ENCODE data around the gene FAM135A. TPM values are rescaled to one million over a fixed set of nuclear protein-coding genes. Genes with fewer than 3 reads are reported as not detected.
A peak's percentile ranks its signal among the peaks of the same experiment; 100 is the strongest.

FAM135A gene
- 10 to 100 TPM; 10.3 to 33.9 (median 15.3) TPM for total RNA-seq
- polyA plus RNA-seq: 1 to 10 TPM; 6.8 to 8.6 (median 7.4) TPM
- long read RNA-seq, donor 1: 0 reads
- long read RNA-seq, donor 2, partial matches to known transcripts: 0 of 1 reads
- long read RNA-seq, donor 2, other reads (novel, unspliced or antisense): 0 of 1 reads
- long read RNA-seq, donor 3: 0 reads
- long read RNA-seq, donor 4: 0 reads
- long read RNA-seq, donor 5, full-length matches to known transcripts: 1 of 8 reads
- long read RNA-seq, donor 5, partial matches to known transcripts: 1 of 8 reads
- long read RNA-seq, donor 5, other reads (novel, unspliced or antisense): 6 of 8 reads
- long read RNA-seq, donor 6, partial matches to known transcripts: 0 of 2 reads
- long read RNA-seq, donor 6, other reads (novel, unspliced or antisense): 2 of 2 reads
- long read RNA-seq, donor 7, partial matches to known transcripts: 0 of 1 reads
- long read RNA-seq, donor 7, other reads (novel, unspliced or antisense): 0 of 1 reads
- long read RNA-seq, donor 8: 0 reads
- long read RNA-seq, donor 9, partial matches to known transcripts: 0 of 1 reads
- long read RNA-seq, donor 9, other reads (novel, unspliced or antisense): 0 of 1 reads
- long read RNA-seq, donor 10: 0 reads

GRCh38 chr6:70413114-70413991 lies at the start of gene FAM135A:
TSS of gene FAM135A (plus strand) at chr6:70413508. CDS start at chr6:70428343, 14,835 bp downstream.
- TF ChIP-seq POLR2A (IDR thresholded peaks at IDR 0.05): peak; percentile 49 to 74
- TF ChIP-seq CTCF (IDR thresholded peaks at IDR 0.05): no peak
- Histone ChIP-seq H3K9me3 (replicated peaks in 1 of 3) (no peaks in the 10 kb centered on the region), H3K27me3 (no peaks in the 10 kb centered on the region), H3K4me1 (replicated peaks in 1 of 2) (peaks cover 0 to 28% of the 10 kb centered on the region in 2 donors), H3K36me3 (replicated peaks in 1 of 2) (no peaks in the 10 kb centered on the region), H3K27ac (peak within 1 kb of the TSS in 4 of 5 donors; percentile 70 to 81 (median 76)), H3K4me3 (peak within 1 kb of the TSS; percentile 65 to 87 (median 70))
- peak; percentile 99 for DNase-seq
- 0 to 1% (median 0%) methylated on average over 27 to 89 of the region's 89 CpGs for WGBS, 4 donors
- intact Hi-C loops (cut with DNase I): no loop called here

- intact Hi-C loops (cut with DNase I): no loop called here
- H3K4me3 ChIP-seq: no peak overlapping the region
- WGBS, 4 donors: 79 to 83% (median 81%) methylated on average over 10 to 11 of the region's 11 CpGs
- TF ChIP-seq CTCF (IDR thresholded peaks at IDR 0.05) (no peak), POLR2A (IDR thresholded peaks at IDR 0.05) (no peak)
- H3K27me3 ChIP-seq: no peaks in the 10 kb centered on the region
- H3K9me3 ChIP-seq (replicated peaks in 1 of 3): no peaks in the 10 kb centered on the region
- H3K36me3 ChIP-seq (replicated peaks in 1 of 2): no peaks in the 10 kb centered on the region
- H3K4me1 ChIP-seq (replicated peaks in 1 of 2): no peaks in the 10 kb centered on the region
- DNase-seq: no peak
- no peak overlapping the region for H3K27ac ChIP-seq
Observed at GRCh38 chr6:70363741-70364493, 49.4 kb upstream of the FAM135A start.

- Histone ChIP-seq H3K36me3 (replicated peaks in 1 of 2) (no peaks in the 10 kb centered on the region), H3K4me3 (no peak overlapping the region), H3K27ac (no peak overlapping the region), H3K4me1 (replicated peaks in 1 of 2) (no peaks in the 10 kb centered on the region), H3K27me3 (no peaks in the 10 kb centered on the region), H3K9me3 (replicated peaks in 1 of 3) (no peaks in the 10 kb centered on the region)
- WGBS, 4 donors: 17 to 19% (median 17%) methylated on average over 5 of the region's 5 CpGs
- DNase-seq: peak; percentile 43 to 78 (median 69)
- no peak for TF ChIP-seq POLR2A (IDR thresholded peaks at IDR 0.05)
- peak; percentile 74 to 94 (median 86) for TF ChIP-seq CTCF (IDR thresholded peaks at IDR 0.05)
- intact Hi-C loops (cut with DNase I): loop anchor here (5.0 kb wide), 1 partner anchor 57 kb away; no protein-coding TSS in a partner anchor
Observed at GRCh38 chr6:70369332-70369950, 43.9 kb upstream of the FAM135A start.
